GM12874 (cell line): ENCODE results near the gene DENND1A.

Experiments
- CTCF ChIP-seq: IDR thresholded peaks from 2 replicates; pipeline ENCODE4 v1.5.1; 2011; ENCODE audit warnings: low read depth, mild to moderate bottlenecking, control low read depth, low read length, moderate library complexity; ENCODE audit not compliant: insufficient read depth

Gene DENND1A

GRCh38 chr9:123654218-123654993, 275.5 kb downstream of the DENND1A start:
- TF ChIP-seq CTCF, result no peak

- TF ChIP-seq CTCF, result no peak
Measured at GRCh38 chr9:123652416-123652815, 277.5 kb downstream of the DENND1A start.

GRCh38 chr9:123651871-123652270, 278.1 kb downstream of the DENND1A start:
- no peak for TF ChIP-seq CTCF

- TF ChIP-seq CTCF, result no peak
Measured at GRCh38 chr9:123651273-123651672, 278.7 kb downstream of the DENND1A start.

- TF ChIP-seq CTCF, result no peak
Measured at GRCh38 chr9:123649909-123650308, 280.0 kb downstream of the DENND1A start.

GRCh38 chr9:123647145-123647544, 282.8 kb downstream of the DENND1A start:
- no peak for TF ChIP-seq CTCF

GRCh38 chr9:123645762-123646161, 284.2 kb downstream of the DENND1A start:
- TF ChIP-seq CTCF, result no peak
